ENCODE results near the gene EIF2B2.

The EIF2B2 gene
- 14.2 to 36.6 reads per million in 2 donors for total RNA-seq

DNA sequence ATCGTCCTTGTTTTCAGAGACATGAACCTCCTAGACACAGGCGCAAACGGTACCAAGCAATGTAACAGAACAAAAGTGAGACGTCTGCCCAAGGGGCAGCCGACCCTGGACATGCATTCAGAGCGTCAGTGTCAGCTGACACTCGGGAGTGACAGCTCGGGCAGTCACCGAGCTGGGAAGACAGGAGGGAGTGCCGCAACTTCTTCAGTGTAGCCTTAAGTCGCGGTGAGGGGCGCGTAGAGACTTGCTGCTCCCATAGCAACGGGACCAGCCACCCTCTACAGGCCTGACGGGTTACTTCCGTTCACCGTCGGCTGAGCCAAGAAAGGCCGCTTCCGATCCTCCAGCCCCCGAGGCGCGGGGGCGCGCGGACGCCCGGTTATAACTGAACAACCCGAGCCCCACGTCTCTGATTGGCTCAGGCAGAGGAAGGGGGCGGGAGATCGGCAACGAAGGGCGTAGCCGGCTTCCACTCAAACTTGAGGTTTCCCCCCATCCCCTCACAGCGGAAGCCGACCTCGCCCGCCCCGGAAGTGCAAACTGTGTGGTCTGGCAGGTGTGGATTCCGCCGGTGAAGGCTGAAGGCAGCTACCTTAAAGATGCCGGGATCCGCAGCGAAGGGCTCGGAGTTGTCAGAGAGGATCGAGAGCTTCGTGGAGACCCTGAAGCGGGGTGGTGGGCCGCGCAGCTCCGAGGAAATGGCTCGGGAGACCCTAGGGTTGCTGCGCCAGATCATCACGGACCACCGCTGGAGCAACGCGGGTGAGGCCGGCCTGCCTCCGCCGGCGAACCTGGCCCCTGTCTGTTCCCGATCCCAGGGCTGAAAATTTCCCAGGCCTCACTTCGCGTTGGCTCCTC, at the start of gene EIF2B2:
Gene EIF2B2 (plus strand): TSS at position 530 of the 858 bp plus-strand sequence. CDS start 70 bp downstream, at position 600.
- peak; percentile 97 for DNase-seq

DNA sequence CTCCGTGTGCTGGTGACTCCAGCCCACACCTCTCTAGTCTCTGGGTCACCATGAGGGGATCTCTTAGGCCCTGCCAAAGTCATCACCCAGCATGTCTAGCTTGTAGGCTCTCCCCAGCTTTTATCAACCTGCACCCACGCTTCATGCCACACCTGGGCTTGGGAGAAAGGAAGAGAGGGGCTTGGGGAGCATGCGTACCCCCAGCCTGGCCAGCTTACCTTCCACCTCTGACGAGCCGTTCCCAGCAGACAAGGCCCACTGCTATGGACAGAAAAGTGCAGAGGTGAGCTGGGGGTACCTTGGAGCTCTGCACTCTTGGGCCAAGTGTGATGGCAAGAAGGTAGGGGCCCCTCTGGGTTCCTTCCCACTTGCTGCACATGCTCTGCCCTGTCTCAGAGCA, 49.0 kb upstream of the EIF2B2 start:
- DNase-seq, result no peak

DNA sequence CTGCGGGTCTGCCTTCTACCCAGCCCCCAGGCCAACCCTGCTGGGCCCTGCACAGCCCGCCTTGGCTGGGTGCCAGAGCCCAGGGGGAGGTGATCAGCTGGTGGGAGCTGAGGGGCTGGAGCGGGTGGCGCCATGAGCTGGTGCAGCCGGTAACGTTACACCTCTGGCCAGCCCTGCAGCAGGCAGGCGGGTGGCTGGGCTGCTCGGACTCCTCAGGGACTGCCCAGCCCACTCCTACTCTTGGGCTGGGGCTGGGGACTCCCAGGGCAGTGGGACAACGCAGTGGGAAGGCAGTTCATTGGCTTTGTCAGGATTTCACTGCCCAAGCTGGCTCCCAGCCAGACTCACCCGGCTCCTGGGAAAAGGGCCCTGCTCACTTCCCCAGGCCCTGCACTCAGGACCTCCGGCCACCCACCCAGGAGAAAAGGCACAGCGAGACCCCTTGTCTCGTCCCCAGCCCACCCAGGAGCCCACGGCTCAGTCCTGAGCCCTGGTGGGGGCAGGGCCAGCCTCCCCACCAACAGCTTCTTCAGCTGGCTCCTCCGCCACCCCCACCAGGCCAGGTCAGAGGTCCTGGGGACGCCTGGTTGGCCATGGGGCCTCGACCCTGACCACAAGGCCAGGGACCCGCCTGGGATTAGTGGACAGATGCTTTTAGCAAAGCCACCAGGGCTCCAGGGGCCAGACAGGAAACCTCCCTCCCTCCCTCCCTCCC, 48.3 kb upstream of the EIF2B2 start:
- no peak for DNase-seq

DNA sequence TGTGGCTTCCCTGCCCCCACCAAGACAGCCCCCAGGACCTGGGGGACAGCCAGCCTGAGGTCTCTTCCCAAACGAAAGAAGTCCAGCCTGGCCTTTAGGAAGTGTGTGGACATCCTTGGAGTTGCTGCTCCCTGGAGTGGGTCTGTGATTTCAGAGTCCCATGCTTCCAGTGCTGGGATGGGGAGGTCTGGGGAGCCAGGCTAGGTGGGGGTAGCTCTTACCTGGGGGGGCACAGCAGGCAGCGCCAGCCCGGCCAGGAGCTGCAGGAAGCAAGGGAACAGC, 47.8 kb upstream of the EIF2B2 start:
- no peak for DNase-seq

DNA sequence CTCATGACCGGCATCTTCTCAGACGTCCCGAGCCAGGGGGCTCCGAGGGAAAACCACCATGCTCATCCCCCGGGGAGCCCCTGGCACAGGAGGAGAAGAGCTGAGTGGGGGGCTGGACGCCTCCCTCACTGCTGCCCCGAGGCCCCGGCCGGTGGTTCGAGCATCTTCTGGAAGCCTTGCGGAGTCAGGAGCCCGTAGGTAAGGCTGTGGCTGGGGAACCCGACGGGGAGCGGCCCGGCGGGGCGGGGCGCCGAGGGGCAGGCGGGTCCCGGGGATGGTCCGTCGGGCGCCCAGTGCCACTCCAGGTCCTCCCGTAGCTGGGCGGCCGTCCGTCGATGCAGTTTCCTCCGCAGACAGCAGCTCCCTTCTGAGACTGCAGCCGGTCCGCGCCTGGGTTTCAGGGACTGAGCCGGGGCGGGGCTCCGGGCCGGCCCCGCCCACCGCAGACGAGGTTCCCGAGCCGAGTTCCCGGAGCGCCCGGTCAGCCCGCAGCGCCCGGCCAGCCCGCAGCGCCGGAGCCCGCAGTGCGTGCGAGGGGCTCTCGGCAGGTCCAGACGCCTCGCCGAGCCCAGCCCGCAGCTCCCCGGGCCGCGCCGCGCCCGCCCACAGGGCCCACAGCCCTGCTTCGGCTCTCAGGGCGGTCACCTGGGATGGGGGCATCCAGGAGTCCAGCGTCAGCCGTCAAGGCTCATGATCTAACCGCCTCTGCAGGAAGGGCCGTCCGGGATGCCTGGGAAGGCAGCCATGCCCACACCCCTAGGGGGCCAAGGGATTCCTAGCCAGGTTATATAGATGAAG, 47.3 kb upstream of the EIF2B2 start, which contains the start of gene PGF:
Gene PGF (minus strand): TSS at position 369 of the 798 bp plus-strand sequence. CDS start 355 bp downstream, at position 14.
- peak; percentile 24 for DNase-seq

DNA sequence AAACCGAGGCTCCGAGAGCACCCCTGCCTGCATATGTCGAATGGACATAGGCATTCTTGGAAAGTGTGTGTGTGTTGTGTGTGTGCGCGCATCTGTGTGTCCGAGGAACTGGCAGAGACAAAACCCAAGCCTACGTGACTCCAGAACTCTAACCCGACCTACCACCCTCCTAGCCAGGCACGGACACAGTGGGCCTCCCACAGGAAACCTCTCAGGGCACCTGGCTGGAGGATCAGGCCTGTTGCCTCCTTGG, 46.8 kb upstream of the EIF2B2 start:
- no peak for DNase-seq

DNA sequence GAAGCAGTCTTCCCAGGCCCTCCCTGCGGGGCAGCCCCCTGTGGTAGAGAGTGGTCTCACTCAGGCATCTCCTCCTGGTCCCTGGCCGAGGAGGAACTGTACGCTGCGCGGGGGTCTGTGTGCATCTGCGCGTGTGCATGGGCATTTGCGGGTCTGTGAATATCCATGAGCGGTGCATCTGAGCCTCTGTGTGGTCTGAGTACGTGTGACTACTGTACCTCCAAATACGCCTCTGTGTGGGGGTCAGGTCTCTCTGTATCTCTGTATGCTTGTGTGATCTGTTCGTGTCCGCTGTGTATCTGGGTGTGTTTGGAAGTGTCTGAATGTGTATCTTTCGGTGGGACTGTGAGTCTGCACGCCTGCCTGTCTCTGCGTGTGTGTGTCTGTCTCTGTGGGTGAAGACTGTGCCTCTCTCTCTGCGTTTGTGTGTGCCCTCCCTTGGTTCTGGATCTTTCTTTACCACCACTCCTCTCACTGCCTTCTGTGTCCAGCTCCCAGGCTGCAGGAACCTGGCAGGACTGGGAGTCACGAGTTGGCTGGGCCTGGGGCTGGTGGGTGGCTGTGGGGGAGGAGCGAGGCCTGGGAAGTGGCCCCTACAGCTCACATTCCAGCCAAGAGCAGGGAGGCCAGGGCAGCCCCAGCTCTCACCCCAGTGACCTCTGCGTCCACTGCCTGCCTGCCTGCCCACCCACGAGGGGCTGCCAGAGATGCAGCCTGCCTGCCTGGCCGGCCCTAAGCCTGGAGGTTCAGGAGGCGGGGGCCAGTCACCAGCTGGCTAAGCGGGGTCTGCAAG, 46.2 kb upstream of the EIF2B2 start:
- no peak for DNase-seq

DNA sequence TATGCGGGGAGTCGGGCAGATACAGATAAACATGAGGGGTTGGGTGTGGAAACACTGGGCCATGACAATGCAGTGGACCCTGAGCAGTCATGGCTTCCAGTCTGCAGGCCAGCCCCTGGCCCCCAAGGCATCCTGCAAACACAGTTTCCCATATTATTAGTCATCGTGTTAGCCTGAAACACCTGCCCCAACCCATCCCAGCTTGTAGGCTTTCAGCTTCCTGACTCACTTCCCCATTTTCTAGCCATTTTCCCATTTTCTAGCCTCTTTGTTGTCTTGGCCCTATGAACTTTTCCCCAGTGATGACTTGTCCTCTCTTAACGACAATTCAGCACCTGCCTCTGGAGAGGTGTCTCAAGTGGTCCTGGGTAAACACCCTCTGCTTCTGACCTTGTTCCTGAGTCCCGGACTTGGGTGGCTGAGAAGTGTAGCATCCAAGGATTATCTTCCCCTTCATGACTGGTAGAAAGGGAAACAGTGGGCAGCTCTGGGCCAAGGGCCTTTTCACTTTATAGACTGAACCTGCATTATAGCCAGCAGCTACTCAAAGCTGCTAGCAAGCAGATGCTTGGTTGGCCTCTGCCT, 43.0 kb upstream of the EIF2B2 start:
- no peak for DNase-seq

DNA sequence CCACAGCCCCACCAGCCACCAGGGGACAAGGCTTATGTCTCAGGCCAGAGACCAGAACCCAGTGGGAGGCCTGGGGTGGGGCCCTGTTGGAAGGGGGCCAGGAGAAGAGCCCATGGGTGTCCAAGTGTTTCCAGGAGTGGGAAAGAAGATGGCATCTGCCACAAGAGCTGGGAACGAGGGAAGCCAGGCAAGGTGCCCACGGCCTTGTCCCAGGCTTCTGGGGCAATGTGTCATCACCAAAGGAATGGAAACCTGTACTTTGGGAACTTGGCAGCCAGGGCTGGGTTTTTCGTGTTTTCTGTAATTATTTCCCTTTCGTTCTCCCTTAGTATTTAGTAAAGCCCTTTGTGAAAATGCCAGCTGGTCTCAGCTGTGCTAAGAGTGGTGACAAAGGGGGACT, 42.0 kb upstream of the EIF2B2 start:
- DNase-seq, result no peak

DNA sequence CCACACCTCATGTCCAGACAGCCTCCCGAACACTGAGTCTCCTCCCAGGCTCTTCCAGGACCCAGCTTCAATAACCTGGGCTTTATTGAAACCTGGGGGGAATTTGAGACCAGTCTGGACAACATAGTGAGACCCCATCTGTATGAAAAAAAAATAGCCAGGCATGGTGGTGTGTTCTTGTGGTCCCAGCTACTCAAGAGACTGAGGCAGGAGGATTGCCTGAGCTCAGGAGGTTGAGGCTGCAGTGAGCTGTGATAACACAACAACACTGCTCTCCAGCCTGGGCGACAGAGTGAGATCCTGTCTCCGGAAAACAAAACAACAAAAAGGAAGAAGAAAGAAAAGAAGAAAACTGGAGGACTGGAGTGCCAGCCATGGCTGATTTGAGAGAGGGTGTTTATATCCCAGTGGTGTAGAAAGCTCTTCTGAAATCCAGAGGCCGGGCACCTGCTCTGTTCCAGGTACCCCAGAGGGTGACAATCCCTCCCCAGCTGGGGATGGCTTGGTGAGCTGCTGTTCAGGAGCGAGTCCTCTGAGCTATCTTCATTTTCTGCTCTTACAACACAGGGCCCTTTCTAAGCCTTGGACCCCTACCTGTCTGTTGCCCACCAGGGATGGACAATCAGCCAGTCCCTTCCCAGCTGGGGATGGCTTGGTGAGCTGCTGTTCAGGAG, 41.3 kb upstream of the EIF2B2 start:
- DNase-seq, result no peak

DNA sequence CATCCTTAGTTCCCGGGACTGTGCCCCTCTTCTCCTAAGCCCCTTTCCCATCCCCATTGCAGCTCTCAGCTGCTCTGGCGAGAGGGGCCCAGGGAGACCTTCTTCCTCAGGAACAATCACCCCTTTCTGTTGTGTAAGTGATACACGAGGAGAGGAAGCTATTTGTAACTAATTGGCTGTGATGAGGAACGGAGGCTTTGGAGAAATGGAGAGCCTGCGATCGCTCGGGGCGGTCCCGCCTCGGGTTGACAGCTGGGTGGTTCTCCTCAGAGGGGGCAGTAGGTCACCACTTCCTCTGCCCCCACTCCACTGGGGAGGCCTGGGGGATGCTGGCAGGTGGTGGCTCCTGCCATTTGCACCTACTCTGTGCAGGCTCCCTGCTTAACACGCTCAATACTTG, 40.7 kb upstream of the EIF2B2 start:
- no peak for DNase-seq

DNA sequence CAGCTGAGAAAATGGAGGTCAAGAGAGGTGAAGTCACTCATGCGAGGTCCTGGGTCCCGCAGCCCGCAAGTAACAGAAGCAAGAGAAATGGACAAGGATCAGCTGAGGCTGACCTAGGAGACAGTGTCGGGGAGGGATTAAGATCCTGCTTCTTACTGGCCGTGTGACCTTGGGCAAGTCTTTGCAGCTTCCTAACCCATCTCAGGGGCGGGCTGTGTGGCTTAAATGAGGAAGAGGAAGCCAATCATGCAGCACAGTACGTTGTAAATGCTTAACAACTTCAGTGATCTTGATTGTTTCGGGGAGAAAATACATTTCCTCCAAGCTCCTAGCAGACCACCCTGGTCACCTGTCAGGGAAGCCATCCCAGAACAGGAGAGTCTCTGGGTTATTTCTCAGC, 40.2 kb upstream of the EIF2B2 start:
- DNase-seq, result no peak

DNA sequence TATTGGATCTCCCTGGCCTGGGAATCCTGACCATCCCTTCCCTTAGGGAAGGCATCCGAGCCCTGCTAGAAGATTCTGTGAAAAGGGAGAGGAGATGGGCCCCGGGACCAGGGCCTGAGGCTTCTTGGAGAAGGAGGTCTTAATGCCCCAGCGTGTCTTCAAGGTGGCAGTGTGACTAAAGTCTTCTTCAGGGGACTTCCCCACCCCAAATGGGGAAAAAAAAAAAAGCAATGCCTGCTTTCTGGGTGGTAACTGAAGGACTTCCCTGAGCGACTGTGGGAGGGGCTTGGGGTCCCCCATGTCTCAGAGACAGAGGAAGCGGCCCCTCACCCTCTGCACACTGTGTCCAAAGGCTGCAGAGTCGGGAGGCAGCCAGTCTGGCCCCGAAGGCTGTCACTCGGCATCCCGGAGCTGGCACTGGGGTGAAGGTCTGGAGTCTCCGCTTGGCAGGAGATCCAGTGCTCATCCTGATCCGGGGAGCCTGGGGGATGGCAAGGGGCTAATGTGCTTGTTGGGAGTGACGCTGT, 39.5 kb upstream of the EIF2B2 start:
- no peak for DNase-seq

DNA sequence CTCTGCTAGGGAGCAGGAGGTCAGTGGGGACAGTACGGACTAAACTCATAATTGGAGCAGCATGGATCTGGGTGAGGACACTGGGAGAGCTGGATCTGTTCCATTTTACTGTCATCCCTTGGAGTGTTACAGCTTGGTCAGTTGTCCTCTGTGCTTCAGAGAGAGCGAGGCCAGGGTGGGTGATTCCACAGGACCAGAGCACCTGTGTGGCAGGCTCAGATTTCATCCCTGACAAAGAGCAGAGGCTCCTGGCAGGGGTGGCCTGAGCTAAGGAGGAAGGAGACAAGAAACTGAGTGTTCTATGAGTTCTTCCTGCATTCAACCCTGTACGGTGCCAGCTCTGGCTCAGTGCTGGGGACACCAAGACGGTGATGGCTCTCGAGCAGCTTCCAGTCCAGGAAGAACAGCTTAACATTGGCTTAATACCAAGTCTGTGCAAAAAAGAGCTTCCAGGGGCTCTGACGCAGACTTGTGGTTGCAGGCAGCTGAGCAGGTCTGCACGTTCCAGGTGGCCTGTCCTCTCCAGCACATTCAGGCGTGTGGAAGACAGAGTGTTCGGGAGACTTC, 38.9 kb upstream of the EIF2B2 start:
- DNase-seq, result no peak

DNA sequence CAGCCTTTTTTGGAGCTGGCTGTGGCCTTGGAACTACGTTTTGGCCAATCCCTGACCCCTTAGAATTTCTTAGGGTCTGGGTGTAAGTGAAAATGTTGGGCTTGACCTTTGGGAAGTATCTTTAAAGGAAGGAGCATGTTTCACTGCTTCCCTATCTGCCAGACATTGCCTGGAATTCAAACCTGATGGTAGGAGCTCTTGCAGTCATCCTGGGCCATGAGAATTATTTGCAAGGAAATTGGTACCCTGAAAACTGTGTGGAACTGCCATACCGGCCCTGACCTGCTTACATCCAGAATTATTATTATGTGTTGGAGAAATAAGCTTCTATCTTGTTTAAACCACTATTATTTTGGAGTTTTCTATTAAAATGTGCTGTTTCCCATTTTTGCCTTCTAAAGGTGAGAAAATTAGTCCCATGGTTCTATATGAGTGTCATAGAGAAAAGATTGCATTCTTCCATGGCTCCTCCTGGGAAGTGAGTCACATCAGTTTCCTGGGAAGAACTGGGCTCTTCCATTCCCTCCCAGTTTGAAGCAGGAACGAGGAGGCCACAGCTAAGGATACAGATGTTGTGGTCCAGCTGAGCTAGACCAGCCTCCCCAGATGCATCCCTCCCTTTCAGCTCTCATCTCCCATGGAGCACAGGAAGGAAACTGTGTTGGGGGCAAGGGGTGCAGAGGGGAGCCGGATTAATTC, 37.8 kb upstream of the EIF2B2 start:
- no peak for DNase-seq

DNA sequence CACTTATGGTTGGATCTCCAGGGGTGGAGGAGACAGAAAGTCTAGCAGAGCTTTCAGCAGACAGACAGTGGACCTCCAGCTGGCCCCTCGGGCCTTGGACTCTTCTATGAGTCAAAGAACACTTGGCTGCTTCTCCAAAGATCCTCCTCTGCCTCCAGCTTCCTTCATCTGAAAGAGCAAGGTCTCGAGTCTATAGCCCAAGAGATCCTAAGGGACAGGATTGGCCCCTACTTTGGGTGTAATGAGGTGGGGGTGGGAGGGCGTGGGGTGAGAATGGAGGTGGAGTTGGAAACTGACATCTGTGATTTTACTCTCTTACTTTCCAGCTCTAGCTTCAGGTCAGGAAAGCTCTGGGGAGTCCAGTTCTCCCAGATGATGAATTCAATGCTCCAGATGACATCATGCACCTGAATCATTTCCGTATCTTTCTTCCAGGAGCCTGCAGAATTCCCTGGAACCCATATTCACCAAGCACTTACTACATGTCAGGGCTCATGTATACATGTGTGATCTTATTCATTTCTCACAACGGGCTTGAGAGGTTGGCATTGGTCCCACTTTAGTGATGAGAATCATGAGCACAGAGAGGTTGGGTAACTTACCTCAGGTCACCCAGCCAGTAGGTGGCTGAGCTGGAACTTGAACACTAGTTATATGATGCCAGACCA, 37.1 kb upstream of the EIF2B2 start:
- DNase-seq, result no peak

DNA sequence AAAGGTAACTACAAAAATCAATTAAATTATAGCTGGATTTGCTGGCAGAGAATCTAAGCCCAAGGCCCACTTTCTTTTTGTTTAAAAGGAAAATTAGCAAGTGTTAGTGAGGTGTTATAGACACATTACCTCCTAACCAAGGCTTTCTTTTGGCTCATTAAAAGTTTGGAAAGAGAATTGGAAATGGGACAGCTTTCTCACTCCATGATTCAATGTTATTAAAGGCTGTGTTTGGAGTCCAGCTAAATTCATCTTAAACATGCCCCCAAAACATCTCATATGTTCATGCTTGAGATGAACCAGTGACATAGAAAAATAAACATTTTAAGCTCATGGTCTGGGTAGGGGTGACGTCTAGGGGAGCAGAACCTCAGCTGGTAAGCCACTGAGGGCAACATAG, 33.9 kb upstream of the EIF2B2 start:
- DNase-seq, result no peak

DNA sequence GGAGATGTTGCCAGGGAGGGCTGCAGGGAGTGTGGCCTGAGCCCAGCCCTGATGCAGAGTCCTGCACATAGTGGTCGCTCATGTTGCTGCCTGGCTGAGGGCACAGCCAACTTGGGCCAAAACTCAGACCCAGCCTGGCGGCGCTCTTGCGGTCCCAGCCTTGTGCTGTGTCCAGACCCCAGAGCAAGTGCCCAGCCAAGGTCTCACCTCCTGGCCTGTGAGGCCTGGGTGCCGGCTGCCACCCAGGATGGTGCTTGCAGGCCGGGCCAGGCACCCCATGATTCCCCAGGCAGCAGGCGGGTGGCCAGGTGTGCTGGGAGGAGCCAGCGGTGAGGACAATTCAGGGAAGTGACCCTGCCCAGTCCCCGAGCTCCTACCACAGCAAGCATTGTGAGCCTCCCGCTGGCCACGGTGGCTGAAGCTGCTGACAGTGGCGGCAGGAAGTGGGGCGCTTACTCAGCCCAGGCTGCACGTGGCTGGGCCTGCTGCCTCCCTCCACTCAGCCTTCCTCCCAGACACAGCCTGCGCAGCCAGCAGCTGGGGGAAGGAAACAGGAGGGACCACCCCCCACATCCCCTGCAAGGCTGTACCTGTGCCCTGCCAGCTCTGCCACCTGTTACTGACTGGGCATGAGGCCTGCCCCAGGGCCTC, 29.6 kb upstream of the EIF2B2 start:
- no peak for DNase-seq

DNA sequence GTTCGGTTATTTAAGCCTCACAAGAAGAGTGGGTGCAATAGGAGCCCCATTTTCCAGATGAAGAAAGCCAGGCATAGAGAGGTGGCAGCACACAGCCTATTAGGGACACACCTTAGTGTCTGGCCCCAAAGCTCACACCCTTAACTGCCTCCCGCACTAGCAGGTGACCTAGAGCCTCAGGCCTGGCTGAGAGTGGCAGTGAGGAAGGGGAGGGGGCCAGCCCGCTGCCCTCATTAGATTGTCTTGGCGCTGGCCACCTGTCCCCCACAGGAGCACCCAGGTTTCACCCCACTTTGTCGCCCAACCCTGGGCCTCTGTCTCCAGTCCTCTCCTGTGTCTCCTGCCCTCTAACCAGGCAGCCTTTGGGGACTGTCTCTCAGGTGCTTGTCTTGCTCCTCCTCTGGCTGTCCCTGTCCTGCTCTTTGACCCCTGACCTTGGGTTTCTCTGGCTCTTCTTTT, 28.8 kb upstream of the EIF2B2 start:
- DNase-seq, result no peak
